Fibroblast of pulmonary artery (primary cell): Measurements from ENCODE around the gene ANKDD1B.
A peak's percentile ranks its signal among the peaks of the same experiment; 100 is the strongest.
"Not testable (repeated sequence)": the region's sequence is repeated elsewhere in the genome, so short reads cannot be mapped to it uniquely, and the experiment has no call there.

ENCODE experiments used
- DNase-seq: peaks from one replicate; pipeline ENCODE4 v3.0.0-alpha.2; 2010; ENCODE audit warnings: low read depth
- H3K4me3 ChIP-seq: replicated peaks from 2 replicates; pipeline ENCODE4 v1.5.1; 2011; ENCODE audit warnings: low read depth, mild to moderate bottlenecking, control low read depth, low read length, moderate library complexity
- TF ChIP-seq, protein P1 (sequence below): IDR thresholded peaks from 2 replicates; pipeline ENCODE4 v1.5.1; 2011; ENCODE audit warnings: mild to moderate bottlenecking, control low read depth, low read length, inconsistent platforms; ENCODE audit errors: missing control alignments

Gene ANKDD1B

DNA sequence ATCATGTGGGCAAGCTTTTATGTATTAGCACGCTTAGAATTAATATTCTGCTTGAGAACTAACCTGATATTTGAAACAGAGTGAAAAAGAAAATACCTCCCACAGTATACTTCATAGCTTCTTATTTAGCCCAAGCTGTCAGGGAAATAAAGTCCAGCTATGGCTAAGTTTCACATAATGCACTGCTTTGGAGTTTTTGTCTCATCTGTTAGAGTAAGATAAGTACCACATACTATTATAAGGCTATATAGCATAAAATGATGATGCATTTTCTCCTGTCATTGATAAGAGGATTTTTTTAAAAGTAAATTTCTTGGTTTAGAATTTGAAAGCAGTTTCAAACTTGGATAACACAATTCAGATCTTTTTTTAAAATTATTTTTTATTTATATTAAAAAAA lies 2.4 kb upstream of the ANKDD1B start:
- no peak for DNase-seq
- TF ChIP-seq, protein P1, sequence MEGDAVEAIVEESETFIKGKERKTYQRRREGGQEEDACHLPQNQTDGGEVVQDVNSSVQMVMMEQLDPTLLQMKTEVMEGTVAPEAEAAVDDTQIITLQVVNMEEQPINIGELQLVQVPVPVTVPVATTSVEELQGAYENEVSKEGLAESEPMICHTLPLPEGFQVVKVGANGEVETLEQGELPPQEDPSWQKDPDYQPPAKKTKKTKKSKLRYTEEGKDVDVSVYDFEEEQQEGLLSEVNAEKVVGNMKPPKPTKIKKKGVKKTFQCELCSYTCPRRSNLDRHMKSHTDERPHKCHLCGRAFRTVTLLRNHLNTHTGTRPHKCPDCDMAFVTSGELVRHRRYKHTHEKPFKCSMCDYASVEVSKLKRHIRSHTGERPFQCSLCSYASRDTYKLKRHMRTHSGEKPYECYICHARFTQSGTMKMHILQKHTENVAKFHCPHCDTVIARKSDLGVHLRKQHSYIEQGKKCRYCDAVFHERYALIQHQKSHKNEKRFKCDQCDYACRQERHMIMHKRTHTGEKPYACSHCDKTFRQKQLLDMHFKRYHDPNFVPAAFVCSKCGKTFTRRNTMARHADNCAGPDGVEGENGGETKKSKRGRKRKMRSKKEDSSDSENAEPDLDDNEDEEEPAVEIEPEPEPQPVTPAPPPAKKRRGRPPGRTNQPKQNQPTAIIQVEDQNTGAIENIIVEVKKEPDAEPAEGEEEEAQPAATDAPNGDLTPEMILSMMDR = no peak
- no peak overlapping the region for H3K4me3 ChIP-seq

- TF ChIP-seq, protein P1 = no peak
- no peak overlapping the region for H3K4me3 ChIP-seq
- no peak for DNase-seq
Observed at GRCh38 chr5:75610201-75610600, 1.1 kb upstream of the ANKDD1B start.

GRCh38 chr5:75610859-75611310 lies 368 bp upstream of the ANKDD1B start:
- DNase-seq = not testable (repeated sequence)
- peak overlapping the region; percentile 57 for H3K4me3 ChIP-seq

DNA sequence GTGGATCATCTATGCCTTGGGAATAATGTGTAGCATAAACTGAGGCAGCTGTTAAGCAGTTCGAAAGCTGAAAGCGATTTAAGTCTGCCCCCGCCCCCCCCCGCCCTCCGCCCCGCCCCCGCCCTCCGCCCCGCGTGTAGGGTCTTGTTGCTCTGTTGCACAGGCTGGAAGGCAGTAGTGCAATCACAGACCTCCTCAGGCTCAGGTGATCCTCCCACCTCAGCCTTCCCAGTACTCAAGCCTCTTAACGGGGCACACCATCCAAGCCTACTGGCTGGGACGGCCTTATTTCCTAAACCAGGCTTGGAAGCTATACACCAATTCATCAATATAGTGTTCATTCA lies 945 bp downstream of the ANKDD1B start:
- H3K4me3 ChIP-seq = peak overlapping the region; percentile 57
- TF ChIP-seq, protein P1 = no peak
- no peak for DNase-seq

- no peak for DNase-seq
- no peak overlapping the region for H3K4me3 ChIP-seq
- TF ChIP-seq, protein P1 = no peak
Observed at GRCh38 chr5:75612901-75613300, 1.6 kb downstream of the ANKDD1B start.

DNA sequence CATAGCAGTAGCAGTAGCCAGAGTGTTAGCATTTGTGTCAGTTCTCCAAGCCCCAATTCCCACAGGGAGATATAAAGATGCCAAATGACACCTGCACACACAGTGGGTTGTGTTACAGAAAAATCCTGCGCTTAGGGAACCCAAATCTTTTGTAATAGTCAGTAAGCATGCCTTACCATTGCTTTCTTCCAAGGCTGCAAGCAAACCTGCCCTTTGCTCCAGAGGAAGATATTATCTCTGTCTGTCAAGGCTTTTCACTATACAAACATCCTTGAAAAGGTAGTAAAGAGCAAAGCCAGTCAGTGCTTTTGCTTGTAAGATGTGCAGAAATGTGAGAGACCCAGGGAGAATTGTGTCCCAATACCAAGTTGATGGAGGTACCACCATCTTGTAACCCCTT lies 2.9 kb downstream of the ANKDD1B start:
- no peak overlapping the region for H3K4me3 ChIP-seq
- TF ChIP-seq, protein P1 = no peak
- no peak for DNase-seq

- TF ChIP-seq, protein P1 = no peak
- H3K4me3 ChIP-seq = no peak overlapping the region
- DNase-seq = no peak
Observed at GRCh38 chr5:75616371-75616881, 5.2 kb downstream of the ANKDD1B start.
